PC-3 (cell line): ENCODE measurements around the gene FOXL2NB. TPM values are rescaled to one million over a fixed set of nuclear protein-coding genes. Genes with fewer than 3 reads are reported as not detected.

Experiments
- ATAC-seq: fragments of 200-7000 bp; cut with Tn5 transposase; 2 replicates; pipeline ENCODE4 v1.9.1; 2020; ENCODE audit warnings: mild to moderate bottlenecking, moderate library complexity
- BruUV-seq: library from RNA; stranded (reverse); fragments of 400-500 nt; replicated peaks from 2 replicates; lab custom pipeline; 2021; lab: Mats Ljungman, UMichigan
- CTCF ChIA-PET: fragments of 300-600 bp; sonication (Branson Sonifier 250); formaldehyde crosslinking; loops from one replicate; lab custom pipeline; 2022; ENCODE audit warnings: antibody characterized with exemption; lab: Charles Lee
- POLR2A ChIA-PET: fragments of 300-600 bp; sonication (Branson Sonifier 250); formaldehyde crosslinking; loops from one replicate; lab custom pipeline; 2022; ENCODE audit warnings: antibody characterized with exemption; ENCODE audit not compliant: unreplicated experiment; lab: Charles Lee
- DNase-seq: peaks from one replicate; pipeline ENCODE4 v3.0.0-alpha.2; 2015
- H2AFZ ChIP-seq: fragments of 300-600 bp; sonication (generic); 2 replicates; pipeline ENCODE4 v1.6.0; 2016; ENCODE audit warnings: antibody characterized with exemption, low read length
- H3F3A ChIP-seq: fragments of 300-600 bp; sonication (generic); one replicate; pipeline ENCODE4 v1.6.0; 2017; ENCODE audit warnings: antibody characterized with exemption, low read length, control low read depth, mild to moderate bottlenecking; ENCODE audit not compliant: unreplicated experiment
- H3K27ac ChIP-seq: fragments of 300-600 bp; sonication (generic); 2 replicates; pipeline ENCODE4 v1.5.1; 2016; ENCODE audit warnings: mild to moderate bottlenecking, low read length
- H3K27me3 ChIP-seq: fragments of 300-600 bp; sonication (generic); 2 replicates; pipeline ENCODE4 v1.6.1; 2016; ENCODE audit warnings: low read length, mixed read lengths
- H3K36me3 ChIP-seq: fragments of 300-600 bp; sonication (generic); 2 replicates; pipeline ENCODE4 v1.6.1; 2016; ENCODE audit warnings: low read depth, mixed run types, low read length, mixed read lengths
- H3K4me1 ChIP-seq: fragments of 300-600 bp; sonication (generic); 2 replicates; pipeline ENCODE4 v1.5.1; 2016; ENCODE audit warnings: low read length; ENCODE audit not compliant: insufficient read depth
- H3K4me2 ChIP-seq: fragments of 300-600 bp; sonication (generic); 2 replicates; pipeline ENCODE4 v1.6.0; 2016; ENCODE audit warnings: low read length
- H3K4me3 ChIP-seq: fragments of 300-600 bp; sonication (generic); 2 replicates; pipeline ENCODE4 v1.5.1; 2016; ENCODE audit warnings: mild to moderate bottlenecking, low read length, mixed read lengths
- H3K79me2 ChIP-seq: fragments of 300-600 bp; sonication (generic); 2 replicates; pipeline ENCODE4 v1.6.1; 2017; ENCODE audit warnings: low read length, mixed read lengths
- H3K9ac ChIP-seq: fragments of 300-600 bp; sonication (generic); 2 replicates; pipeline ENCODE4 v1.6.0; 2016; ENCODE audit warnings: mild to moderate bottlenecking, low read length
- H3K9me2 ChIP-seq: fragments of 300-600 bp; sonication (generic); replicated peaks from 2 replicates; pipeline ENCODE4 v1.6.1; 2016; ENCODE audit warnings: mixed run types, low read length, mixed read lengths
- H3K9me3 ChIP-seq: fragments of 300-600 bp; sonication (generic); 2 replicates; pipeline ENCODE4 v1.6.1; 2016; ENCODE audit warnings: low read length, mixed read lengths
- H4K20me1 ChIP-seq: fragments of 300-600 bp; sonication (generic); 2 replicates; pipeline ENCODE4 v1.6.1; 2016; ENCODE audit warnings: low read length, mixed read lengths
- CTCF ChIP-seq: fragments of 300-600 bp; sonication (generic); conservative IDR thresholded peaks from 2 replicates; pipeline ENCODE4 v1.5.1; 2017; ENCODE audit warnings: antibody characterized with exemption, low read depth, mild to moderate bottlenecking, low read length
- EZH2 ChIP-seq: fragments of 300-600 bp; sonication (generic); IDR thresholded peaks from one replicate; pipeline ENCODE4 v1.6.1; 2017; ENCODE audit warnings: antibody characterized with exemption, mild to moderate bottlenecking, low read length; ENCODE audit not compliant: unreplicated experiment
- EZH2phosphoT487 ChIP-seq: fragments of 300-600 bp; sonication (generic); IDR thresholded peaks from 2 replicates; pipeline ENCODE4 v1.6.1; 2018; ENCODE audit warnings: mild to moderate bottlenecking, antibody characterized with exemption, low read length, borderline replicate concordance
- intact Hi-C: fragments of 100-400 bp; cut with micrococcal nuclease; formaldehyde crosslinking; loops from 2 replicates; pipeline ENCODE4 v1.9.0; 2023
- total RNA-seq: library from RNA; depleted of rRNA; stranded (reverse); fragments of >200 nt; gene quantifications from 2 replicates; pipeline ENCODE4 v1.2.3, GENCODE V29; 2014; rRNA removed

The FOXL2NB gene
- total RNA-seq, 1 experiment from 2014 or later = not detected

DNA sequence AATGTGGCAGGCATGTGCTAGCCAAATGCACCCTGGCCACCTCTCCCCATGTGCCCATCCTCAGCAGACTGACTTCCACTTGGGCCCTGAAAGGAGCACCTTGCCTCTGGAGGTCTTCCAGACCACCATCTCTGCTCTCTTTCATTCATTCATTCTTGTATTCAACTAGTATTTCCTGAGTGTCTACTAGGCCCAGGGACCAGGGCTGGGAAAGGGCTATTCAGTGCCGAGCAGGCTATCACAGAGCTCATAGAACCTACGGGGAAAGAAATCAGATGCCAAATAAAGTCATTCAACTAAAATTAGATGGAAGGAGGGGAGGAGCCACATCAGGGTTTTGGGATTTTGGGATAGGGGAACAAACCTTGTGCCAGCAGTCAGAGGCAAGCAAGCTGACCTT, 40.2 kb downstream of the FOXL2NB start:
- H3K79me2 ChIP-seq = no peaks in the 10 kb centered on the region
- H3K36me3 ChIP-seq = no peaks in the 10 kb centered on the region
- H2AFZ ChIP-seq = no peak overlapping the region
- ChIA-PET POLR2A (no interaction called here), CTCF (no interaction called here)
- ATAC-seq (no peak), DNase-seq (no peak)
- H3K4me1 ChIP-seq = no peaks in the 10 kb centered on the region
- H3K9me3 ChIP-seq = no peaks in the 10 kb centered on the region
- no peak overlapping the region for H3K4me2 ChIP-seq
- H3F3A ChIP-seq = no peaks in the 10 kb centered on the region
- no peak overlapping the region for H3K4me3 ChIP-seq
- BruUV-seq = no TSS peak
- no peak overlapping the region for H3K9ac ChIP-seq
- TF ChIP-seq CTCF (no peak), EZH2 (no peak), EZH2phosphoT487 (no peak)
- H3K27ac ChIP-seq = no peak overlapping the region
- H3K27me3 ChIP-seq = no peaks in the 10 kb centered on the region
- intact Hi-C loops = no loop called here
- no peaks in the 10 kb centered on the region for H3K9me2 ChIP-seq
- H4K20me1 ChIP-seq = no peaks in the 10 kb centered on the region

DNA sequence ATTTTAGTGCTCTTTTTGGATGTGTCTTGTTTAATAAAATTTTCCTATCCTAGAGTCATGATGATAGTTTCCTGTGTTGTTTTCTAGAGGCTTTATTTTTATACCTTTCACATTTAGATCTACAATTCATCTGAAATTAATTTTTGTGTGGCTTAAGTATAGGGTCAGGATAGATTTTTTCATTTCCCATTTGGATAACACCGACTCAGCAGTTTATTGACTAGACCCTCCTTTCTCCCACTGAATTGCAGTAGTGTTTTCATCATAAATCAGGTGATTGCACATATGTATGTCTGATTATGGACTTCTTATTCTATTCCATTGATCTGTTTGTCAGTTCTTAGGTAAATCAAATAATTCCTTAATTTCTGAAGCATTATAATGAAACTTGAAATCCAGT, 48.7 kb downstream of the FOXL2NB start:
- Histone ChIP-seq H3F3A (no peaks in the 10 kb centered on the region), H3K9me3 (no peaks in the 10 kb centered on the region), H3K4me3 (no peak overlapping the region), H3K4me2 (no peak overlapping the region), H2AFZ (no peak overlapping the region), H3K4me1 (no peaks in the 10 kb centered on the region), H3K79me2 (no peaks in the 10 kb centered on the region), H3K27ac (no peak overlapping the region), H3K36me3 (no peaks in the 10 kb centered on the region), H3K9me2 (no peaks in the 10 kb centered on the region), H3K9ac (no peak overlapping the region), H3K27me3 (0 out of 2 replicates have a peak, but pooled peaks cover 10% of the 10 kb centered on the region), H4K20me1 (no peaks in the 10 kb centered on the region)
- no peak for ATAC-seq
- TF ChIP-seq EZH2 = no peak
- no peak for TF ChIP-seq EZH2phosphoT487
- no peak for TF ChIP-seq CTCF
- ChIA-PET CTCF (no interaction called here), POLR2A (no interaction called here)
- intact Hi-C loops = no loop called here
- no peak for DNase-seq
- BruUV-seq = no TSS peak

Other genes with a start within 250 kb of the FOXL2NB start
- 8.3 and 15.7 TPM in 2 replicates for gene PIK3CB, start 112.3 kb upstream of the FOXL2NB start, total RNA-seq
- gene FOXL2, start 80 bp upstream of the FOXL2NB start, total RNA-seq = not detected in 2 replicates
- not detected in 2 replicates for gene PRR23A, start 59.1 kb downstream of the FOXL2NB start, total RNA-seq
- gene PRR23B, start 73.7 kb downstream of the FOXL2NB start, total RNA-seq = not detected in 2 replicates
- not detected in 2 replicates for gene PRR23C, start 97.7 kb downstream of the FOXL2NB start, total RNA-seq